Activated naive CD8-positive, alpha-beta T cell (primary cell): ENCODE data around the gene COG6.

Source experiments
- H3K27ac Mint-ChIP-seq: one replicate; pipeline ENCODE4 v1.8.0; 2021; ENCODE audit warnings: mixed read lengths
- H3K27me3 Mint-ChIP-seq: one replicate; pipeline ENCODE4 v1.8.0; 2021; ENCODE audit warnings: mixed read lengths
- H3K36me3 Mint-ChIP-seq: one replicate; pipeline ENCODE4 v1.8.0; 2021; ENCODE audit warnings: mixed read lengths
- H3K4me1 Mint-ChIP-seq: one replicate; pipeline ENCODE4 v1.8.0; 2021; ENCODE audit warnings: low read depth, mixed read lengths
- H3K4me3 Mint-ChIP-seq: one replicate; pipeline ENCODE4 v1.8.0; 2021; ENCODE audit warnings: mild to moderate bottlenecking, mixed read lengths
- H3K9me3 Mint-ChIP-seq: one replicate; pipeline ENCODE4 v1.8.0; 2021; ENCODE audit warnings: low read depth, mixed read lengths

Gene COG6

DNA sequence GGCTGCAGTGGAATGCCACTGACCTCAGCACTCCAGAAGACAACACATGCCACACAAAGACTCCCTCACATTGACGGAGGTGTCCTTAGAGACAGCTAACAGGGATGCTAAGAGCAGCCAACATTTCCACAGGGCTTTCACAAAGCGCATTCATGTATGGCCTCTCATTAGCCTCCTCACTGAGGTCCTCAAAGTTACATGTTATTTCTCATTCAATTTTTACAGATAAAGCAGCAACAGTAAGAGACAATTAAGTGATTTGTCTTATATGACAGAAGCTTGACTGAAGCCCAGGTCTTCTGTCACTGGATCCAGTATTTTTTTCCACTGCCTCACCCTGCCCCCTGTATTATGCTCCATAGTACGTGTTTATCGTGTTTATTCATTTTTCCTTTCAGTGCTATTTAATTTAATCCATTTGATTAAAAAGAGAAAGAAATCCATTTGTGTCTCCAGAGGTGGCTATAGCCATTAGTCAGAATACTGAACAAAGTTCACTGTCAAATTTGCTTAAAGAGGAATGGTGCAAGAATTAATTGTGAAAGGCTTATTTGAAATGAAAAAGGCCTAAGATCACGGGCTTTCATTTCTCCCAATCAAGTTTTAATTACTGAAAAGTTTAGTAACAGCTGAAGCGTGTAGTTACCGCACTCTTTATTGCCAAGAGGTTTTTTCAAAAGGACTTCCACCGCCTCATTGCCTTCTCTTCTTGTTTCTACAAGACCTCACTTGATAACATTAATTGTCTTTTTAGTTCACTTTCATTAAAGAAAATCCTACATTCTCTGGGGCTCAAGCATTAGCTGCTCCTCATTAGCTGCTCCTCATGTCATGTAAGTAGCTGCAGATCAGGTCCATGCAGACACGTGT is 115.0 kb downstream of the COG6 start:
- H3K27me3 Mint-ChIP-seq: no peaks in the 10 kb centered on the region

DNA sequence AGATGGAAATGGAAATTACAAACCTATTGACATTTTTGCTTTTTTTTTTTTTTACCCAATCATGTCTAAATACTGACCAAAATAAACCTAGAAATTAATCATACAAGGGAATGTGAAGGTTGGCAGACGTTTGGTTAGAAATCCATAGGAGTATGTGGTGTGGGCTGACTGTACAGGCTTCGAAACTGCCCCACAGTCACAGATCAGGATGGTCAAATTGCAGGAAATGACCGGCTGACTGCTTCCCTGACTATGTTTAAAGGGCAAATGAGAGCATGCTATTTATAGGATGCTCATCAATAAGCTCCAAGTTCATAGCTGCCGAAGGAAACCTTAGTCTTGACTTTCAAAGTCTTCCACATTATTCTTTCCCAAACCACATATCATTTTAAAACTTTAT is 118.4 kb downstream of the COG6 start:
- no peak overlapping the region for H3K4me3 Mint-ChIP-seq
- peaks cover 36% of the 10 kb centered on the region for H3K4me1 Mint-ChIP-seq
- H3K27me3 Mint-ChIP-seq: no peaks in the 10 kb centered on the region
- no peak overlapping the region for H3K27ac Mint-ChIP-seq
- peaks cover 4% of the 10 kb centered on the region for H3K36me3 Mint-ChIP-seq
- H3K9me3 Mint-ChIP-seq: no peaks in the 10 kb centered on the region

More for the DNA sequence above, 115.0 kb downstream of the COG6 start:
- Mint-ChIP-seq H3K36me3 (peaks cover 4% of the 10 kb centered on the region), H3K27ac (no peak overlapping the region), H3K4me3 (no peak overlapping the region), H3K4me1 (peaks cover 19% of the 10 kb centered on the region), H3K9me3 (no peaks in the 10 kb centered on the region)

DNA sequence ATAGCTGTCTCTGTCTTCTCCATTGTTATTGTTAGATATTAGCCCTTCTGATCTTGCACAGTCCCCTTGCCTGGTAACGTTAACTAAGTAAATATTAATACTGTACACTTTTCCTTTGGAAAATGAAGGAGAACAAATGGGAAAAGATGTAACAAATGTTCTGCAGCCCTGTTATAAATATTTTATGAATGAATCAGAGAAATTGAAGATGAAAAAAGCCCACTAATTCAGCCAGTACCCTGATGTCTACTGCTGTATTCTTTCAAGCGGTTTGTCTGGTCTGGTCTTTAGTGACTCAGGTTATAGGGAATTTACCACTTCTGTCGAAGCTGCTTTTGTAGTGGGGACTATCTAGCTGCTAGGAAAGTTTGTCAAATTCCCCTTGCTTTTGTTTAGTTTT is 121.0 kb downstream of the COG6 start:
- Mint-ChIP-seq H3K36me3 (peaks cover 2% of the 10 kb centered on the region), H3K4me3 (peak overlapping the region; percentile 68), H3K4me1 (peaks cover 55% of the 10 kb centered on the region), H3K27ac (peak overlapping the region; percentile 97), H3K27me3 (no peaks in the 10 kb centered on the region), H3K9me3 (no peaks in the 10 kb centered on the region)

DNA sequence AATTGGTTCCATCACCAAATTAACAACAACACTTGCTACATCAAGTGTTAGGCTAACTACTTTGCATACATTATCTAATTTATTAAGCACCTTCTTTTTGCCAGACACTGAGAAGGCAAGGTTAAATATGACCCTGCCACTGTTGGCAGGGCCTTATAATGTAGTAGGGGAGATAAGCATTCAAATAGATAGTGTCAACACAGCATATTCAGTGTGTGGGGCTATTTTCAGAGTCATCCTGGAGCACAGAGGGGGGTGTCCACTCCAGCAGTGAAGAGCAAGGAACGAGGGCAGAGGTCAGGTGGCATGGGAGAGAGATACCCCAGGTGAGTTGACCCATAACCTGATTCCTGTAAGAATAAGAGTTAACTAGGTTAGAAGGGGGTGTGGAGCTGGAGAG is 121.6 kb downstream of the COG6 start:
- Mint-ChIP-seq H3K4me3 (peak overlapping the region; percentile 48), H3K36me3 (no peaks in the 10 kb centered on the region), H3K27me3 (no peaks in the 10 kb centered on the region), H3K4me1 (peaks cover 56% of the 10 kb centered on the region), H3K27ac (peak overlapping the region; percentile 97), H3K9me3 (no peaks in the 10 kb centered on the region)

DNA sequence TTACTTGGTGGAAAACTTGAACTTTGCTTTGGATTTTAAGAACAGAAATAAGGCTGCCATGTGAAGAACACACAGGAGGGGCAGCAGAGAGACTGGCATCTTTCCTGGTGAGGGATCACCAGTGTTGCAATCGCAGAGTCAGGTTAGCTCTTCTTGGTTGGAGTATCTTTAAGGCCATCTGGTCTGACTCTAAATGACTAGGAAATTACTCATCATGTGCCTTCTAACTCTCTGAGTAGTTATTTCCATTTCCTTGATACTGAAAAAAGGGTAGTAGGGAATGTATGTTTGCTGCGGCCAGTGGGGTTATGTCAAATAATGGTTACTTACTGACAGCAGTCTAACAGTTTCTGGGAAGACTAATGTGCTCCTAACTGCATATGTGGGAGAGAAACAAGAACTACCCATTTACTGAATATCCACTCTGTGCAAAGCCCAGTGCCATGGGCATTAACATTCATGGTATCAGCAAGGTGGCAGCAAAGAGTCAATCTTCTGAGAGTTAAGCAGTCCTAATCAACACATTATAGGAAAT is 122.1 kb downstream of the COG6 start:
- H3K27me3 Mint-ChIP-seq: no peaks in the 10 kb centered on the region
- H3K4me1 Mint-ChIP-seq: peaks cover 56% of the 10 kb centered on the region
- peak overlapping the region; percentile 48 for H3K4me3 Mint-ChIP-seq
- H3K27ac Mint-ChIP-seq: peak overlapping the region; percentile 97
- H3K36me3 Mint-ChIP-seq: no peaks in the 10 kb centered on the region
- H3K9me3 Mint-ChIP-seq: no peaks in the 10 kb centered on the region

DNA sequence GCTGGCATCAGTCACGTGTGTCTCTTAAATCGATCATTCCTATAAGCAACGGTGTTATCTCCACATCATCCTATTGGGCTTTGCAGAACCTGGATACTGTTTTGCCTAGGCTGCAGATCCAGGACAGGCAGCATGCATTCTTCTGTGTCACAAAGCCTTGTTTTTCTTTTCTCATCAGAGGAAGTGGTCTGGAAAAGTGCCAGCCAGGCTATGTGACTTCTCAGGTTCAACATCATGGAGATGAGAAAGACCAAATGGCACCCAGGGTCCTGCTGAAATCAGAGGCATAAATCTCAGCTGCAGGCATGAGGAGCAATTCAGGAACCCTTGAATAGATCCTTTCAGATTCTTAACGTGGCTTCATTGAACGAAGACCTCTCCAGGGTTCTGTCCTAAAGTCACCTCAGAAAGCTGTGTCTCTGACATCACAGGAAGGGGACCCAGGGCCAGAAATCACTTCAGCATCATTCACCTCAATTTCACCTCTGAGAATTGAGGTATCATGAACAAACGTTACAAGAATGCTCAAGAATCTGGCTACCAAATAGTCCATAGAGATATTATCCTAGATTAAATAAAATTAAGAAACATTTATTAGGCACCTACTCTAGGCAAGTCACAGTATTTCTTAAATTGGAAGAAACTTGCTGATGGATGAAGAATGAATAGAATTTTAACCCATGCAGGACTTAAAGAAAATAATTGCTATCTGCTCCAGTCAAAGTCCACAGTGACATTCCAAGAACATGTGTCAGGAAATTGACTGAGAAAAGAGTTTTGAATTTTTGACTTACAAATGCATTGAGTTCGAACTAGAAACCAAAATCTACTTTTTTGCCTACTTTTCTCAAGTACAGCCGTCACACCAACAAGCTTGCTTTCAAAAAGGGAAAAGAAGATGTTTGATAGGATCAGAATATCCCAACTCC is 124.1 kb downstream of the COG6 start:
- H3K27ac Mint-ChIP-seq: peak overlapping the region; percentile 97
- no peaks in the 10 kb centered on the region for H3K36me3 Mint-ChIP-seq
- peaks cover 56% of the 10 kb centered on the region for H3K4me1 Mint-ChIP-seq
- no peaks in the 10 kb centered on the region for H3K27me3 Mint-ChIP-seq
- no peaks in the 10 kb centered on the region for H3K9me3 Mint-ChIP-seq
- peak overlapping the region; percentile 6 for H3K4me3 Mint-ChIP-seq

DNA sequence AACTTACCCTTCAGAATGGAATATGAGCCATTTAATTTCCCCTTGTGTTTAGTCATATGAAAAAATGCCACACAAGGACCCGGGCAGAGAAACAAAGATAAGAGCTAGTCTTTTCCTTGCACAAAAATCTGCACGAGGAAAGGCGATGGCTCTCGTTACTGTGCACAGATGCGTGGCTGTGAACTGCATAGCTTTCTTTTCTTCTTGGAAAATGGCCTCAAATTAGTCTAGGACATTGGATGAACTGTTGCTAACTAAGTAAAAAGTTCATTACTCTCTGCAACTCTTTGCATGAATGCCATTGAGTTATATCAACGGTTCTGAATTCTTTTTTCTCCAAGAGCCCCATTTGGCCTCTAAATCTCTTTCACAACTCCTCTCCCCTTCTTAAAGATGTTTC is 125.2 kb downstream of the COG6 start:
- Mint-ChIP-seq H3K4me1 (peaks cover 52% of the 10 kb centered on the region), H3K27me3 (no peaks in the 10 kb centered on the region), H3K36me3 (no peaks in the 10 kb centered on the region), H3K9me3 (no peaks in the 10 kb centered on the region), H3K27ac (no peak overlapping the region), H3K4me3 (no peak overlapping the region)

DNA sequence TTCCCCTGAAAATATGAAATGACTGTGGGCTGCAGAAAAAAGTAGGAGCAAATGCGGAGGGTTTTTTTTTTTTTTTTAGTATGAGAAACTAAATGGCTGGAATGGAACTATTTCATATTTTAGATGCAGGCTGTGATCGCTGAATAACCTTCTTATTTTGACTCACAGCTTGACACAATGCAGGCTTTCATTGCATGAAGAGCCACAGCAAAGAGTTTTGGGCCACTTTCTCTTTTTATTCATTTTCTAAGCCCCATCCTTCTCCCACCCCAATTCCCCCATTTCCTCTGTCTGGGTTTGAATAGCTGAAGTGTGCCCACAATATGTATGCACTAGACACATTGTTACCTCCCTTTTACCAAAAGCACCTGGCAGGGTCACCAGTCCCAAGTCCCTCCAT is 125.9 kb downstream of the COG6 start:
- H3K9me3 Mint-ChIP-seq: no peaks in the 10 kb centered on the region
- H3K27ac Mint-ChIP-seq: no peak overlapping the region
- no peaks in the 10 kb centered on the region for H3K27me3 Mint-ChIP-seq
- H3K36me3 Mint-ChIP-seq: no peaks in the 10 kb centered on the region
- peaks cover 47% of the 10 kb centered on the region for H3K4me1 Mint-ChIP-seq
- H3K4me3 Mint-ChIP-seq: no peak overlapping the region

DNA sequence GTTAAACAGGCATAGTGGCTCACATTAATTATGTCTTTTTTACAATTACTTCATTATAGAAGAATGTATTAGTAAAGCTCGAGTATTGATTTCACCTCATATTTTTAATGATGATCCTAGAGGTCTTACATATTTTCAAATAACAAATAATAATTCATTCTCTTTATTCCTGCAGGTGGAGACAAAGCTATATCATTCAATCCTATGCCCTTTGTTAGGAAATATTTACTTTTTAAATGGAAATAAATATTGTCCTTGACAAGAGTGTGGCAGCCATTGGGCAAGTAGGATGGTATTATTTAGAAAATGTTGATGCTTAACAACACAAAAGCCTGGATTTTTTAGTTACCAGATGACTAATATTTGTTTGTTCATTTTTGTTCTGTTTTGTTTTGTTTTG is 127.6 kb downstream of the COG6 start:
- Mint-ChIP-seq H3K4me3 (no peak overlapping the region), H3K27me3 (no peaks in the 10 kb centered on the region), H3K9me3 (no peaks in the 10 kb centered on the region), H3K27ac (peak overlapping the region; percentile 4), H3K36me3 (no peaks in the 10 kb centered on the region), H3K4me1 (peaks cover 33% of the 10 kb centered on the region)

DNA sequence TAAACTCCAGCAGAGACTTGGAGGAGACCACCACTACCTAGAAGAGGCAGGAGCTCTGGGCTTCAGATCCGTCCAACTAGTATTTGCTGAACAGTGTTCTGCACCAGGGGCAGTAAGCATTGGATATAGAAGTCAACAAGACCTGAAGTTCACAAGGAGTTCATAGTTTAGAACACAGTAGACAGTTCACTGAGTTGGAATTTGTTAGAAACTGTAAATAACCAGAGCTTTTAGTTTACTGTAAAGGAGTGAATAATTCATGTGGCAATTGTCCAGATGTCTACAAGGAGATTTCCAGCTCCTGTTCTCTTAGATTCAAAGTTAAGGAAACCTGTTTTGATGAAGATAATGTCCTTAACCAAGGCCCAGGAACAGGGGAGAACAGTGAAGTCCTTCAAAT is 128.9 kb downstream of the COG6 start:
- no peak overlapping the region for H3K4me3 Mint-ChIP-seq
- H3K9me3 Mint-ChIP-seq: peaks cover 6% of the 10 kb centered on the region
- peaks cover 20% of the 10 kb centered on the region for H3K4me1 Mint-ChIP-seq
- peaks cover 7% of the 10 kb centered on the region for H3K36me3 Mint-ChIP-seq
- no peak overlapping the region for H3K27ac Mint-ChIP-seq
- no peaks in the 10 kb centered on the region for H3K27me3 Mint-ChIP-seq

DNA sequence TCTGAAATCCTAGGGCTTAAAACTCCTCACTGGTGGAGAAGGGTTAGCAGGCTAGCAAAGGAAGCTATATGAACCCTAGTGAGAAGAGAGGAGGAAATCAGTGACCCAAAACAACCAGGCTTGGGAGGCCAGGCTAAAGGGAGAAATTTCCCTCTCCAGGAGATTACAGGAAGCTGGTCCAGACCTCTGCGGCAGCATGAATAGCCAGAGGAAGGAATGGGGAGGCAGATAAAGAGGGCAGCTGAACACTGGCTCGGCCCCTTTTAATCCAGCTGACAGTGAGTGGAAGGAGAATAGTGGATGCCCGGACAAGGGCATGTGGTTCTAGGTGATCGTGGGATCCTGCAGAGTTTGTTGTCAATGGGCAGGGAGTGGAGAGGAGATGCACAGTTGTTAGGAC is 130.6 kb downstream of the COG6 start:
- Mint-ChIP-seq H3K27ac (no peak overlapping the region), H3K36me3 (peaks cover 10% of the 10 kb centered on the region)

DNA sequence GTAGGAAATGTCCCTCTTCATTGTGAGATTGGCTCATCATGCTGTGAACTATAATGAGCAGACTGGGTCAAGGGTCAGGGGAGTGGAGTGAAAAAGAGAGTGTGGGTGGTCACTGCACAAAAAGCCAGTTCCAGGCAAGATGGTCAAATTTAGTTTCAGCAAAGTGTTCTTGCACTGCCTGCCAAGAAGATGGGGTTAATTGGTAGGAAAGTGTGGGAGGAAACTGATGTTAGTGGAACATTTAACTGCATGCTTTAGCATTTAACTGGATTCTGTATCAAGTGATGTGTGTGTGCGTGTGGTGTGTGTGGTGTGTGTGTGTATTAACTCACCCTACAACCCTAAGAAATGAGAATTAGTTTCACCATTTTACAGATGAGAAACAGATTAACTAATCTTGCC is 131.6 kb downstream of the COG6 start:
- H3K27ac Mint-ChIP-seq: no peak overlapping the region
- no peak overlapping the region for H3K4me3 Mint-ChIP-seq
- H3K36me3 Mint-ChIP-seq: peaks cover 10% of the 10 kb centered on the region
- peaks cover 3% of the 10 kb centered on the region for H3K4me1 Mint-ChIP-seq
- H3K9me3 Mint-ChIP-seq: peaks cover 14% of the 10 kb centered on the region
- H3K27me3 Mint-ChIP-seq: no peaks in the 10 kb centered on the region

More for the DNA sequence above, 130.6 kb downstream of the COG6 start:
- peaks cover 14% of the 10 kb centered on the region for H3K9me3 Mint-ChIP-seq
- H3K4me1 Mint-ChIP-seq: peaks cover 8% of the 10 kb centered on the region
- H3K27me3 Mint-ChIP-seq: no peaks in the 10 kb centered on the region
- no peak overlapping the region for H3K4me3 Mint-ChIP-seq

DNA sequence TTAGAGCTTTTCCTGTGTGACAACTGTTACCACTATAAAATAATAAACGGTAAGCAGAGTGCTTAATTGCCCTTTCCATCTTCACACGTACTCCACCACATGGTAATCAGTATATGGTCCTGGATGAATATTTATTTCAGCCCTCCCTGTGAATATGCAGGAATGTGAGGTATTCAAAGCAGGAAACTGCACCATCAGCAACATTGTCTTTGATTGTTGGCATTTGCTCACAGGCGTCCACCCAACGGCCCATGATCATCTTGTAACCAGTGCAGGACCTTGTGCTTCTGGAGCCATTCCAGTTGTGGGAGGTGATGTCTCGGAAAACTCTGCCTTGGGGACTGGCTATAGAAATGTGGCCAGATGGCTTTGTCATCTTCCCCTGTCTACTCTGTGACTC is 132.6 kb downstream of the COG6 start:
- no peak overlapping the region for H3K4me3 Mint-ChIP-seq
- H3K36me3 Mint-ChIP-seq: peaks cover 10% of the 10 kb centered on the region
- peaks cover 14% of the 10 kb centered on the region for H3K9me3 Mint-ChIP-seq
- peaks cover 3% of the 10 kb centered on the region for H3K4me1 Mint-ChIP-seq
- H3K27ac Mint-ChIP-seq: no peak overlapping the region
- H3K27me3 Mint-ChIP-seq: no peaks in the 10 kb centered on the region

DNA sequence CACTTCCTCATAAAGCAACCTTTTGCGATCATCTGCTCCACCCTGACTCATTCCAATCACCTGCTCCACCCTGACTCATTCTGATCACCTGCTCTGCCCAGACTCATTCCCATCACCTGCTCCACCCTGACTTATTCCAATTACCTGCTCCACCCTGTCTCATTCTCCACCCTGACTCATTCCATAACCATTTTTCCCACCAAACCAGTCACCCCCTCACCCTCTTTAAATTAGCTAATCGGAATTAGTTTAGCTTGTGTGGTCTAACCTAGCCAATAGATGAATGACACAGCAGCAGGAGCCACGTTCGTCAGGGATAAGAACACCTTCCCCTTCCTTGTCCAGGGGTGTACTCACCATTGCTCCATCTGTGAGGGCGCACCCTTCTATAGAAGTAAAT is 134.0 kb downstream of the COG6 start:
- Mint-ChIP-seq H3K9me3 (peaks cover 14% of the 10 kb centered on the region), H3K27me3 (no peaks in the 10 kb centered on the region), H3K4me1 (peaks cover 3% of the 10 kb centered on the region), H3K36me3 (peaks cover 12% of the 10 kb centered on the region), H3K4me3 (no peak overlapping the region), H3K27ac (no peak overlapping the region)
